Measurements from ENCODE around the gene HIP1R.
A peak's percentile ranks its signal among the peaks of the same experiment; 100 is the strongest.
"Not testable (repeated sequence)": the region's sequence is repeated elsewhere in the genome, so short reads cannot be mapped to it uniquely, and the experiment has no call there.

Gene HIP1R

DNA sequence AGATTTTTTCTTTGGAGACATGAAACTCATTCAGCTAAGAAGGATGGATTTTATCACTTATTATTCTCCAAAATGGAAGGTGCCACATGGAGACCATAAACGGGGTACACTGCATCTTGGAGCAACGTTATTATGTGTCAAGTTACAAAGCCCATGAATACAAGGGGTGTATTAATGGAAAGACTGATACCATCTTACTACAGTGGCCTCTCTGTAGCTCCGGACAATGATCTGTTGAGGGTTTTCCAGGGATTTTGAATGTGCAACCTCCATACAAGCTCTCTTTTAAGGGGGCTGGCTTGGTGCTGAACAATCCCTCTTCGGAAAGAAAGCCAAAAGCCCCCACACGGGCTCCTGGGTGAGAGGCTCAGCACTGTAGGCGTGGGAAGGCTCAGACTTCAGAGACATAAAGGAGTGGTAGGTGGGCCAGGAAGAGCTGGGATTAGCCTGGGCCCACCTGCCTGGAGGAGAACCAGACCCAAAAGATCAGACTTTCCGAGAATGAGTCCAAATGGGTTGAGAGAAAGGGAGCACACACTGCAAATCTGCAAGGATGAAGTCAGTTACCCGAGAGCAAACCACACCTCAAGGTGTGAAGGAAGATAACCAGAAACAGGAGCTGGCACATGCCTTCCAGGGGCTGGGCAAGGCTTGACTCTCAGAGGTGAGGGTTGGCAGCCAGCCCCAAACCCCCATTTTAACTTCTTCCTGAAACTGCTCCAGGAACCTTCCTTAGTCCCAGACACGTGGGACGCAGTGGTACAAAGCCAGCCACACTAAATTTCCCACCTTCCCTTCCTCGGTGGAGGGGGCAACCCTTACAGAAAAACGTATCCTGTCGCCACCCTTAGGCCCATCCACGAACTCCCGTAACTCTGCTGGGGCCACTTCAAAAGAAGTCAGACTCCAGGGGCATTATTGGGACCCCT, 59.2 kb downstream of the HIP1R start:
- no peak for DNase-seq

DNA sequence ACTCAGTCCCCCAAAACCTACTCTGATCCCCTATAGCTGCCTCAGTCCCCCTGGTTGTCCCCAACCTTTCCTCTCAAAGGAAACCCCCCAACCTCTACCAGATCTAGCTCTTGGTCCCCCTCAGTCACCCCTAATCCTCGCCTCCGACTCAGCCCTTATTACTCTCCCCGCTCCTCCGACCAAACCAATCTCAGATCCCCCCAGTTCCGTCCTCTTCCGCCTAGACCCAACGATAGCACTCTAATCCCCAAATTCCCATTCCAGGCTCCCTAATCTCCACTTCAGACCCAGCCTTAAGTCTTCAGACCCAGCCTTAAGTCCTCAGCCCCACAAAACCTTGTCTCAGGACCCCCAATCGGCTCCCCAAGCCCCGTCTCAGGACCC, 60.1 kb downstream of the HIP1R start:
- no peak for DNase-seq

GRCh38 chr12:122895704-122896636, 60.7 kb downstream of the HIP1R start, which contains the start of gene VPS37B:
VPS37B (minus strand) TSS chr12:122896124; CDS start chr12:122896062, 62 bp downstream.
- DNase-seq = no peak

GRCh38 chr12:122896662-122897061, 61.4 kb downstream of the HIP1R start:
- no peak for DNase-seq

- no peak for DNase-seq
These were observed 64.6 kb downstream of the HIP1R start for GRCh38 chr12:122899887-122900286.

DNA sequence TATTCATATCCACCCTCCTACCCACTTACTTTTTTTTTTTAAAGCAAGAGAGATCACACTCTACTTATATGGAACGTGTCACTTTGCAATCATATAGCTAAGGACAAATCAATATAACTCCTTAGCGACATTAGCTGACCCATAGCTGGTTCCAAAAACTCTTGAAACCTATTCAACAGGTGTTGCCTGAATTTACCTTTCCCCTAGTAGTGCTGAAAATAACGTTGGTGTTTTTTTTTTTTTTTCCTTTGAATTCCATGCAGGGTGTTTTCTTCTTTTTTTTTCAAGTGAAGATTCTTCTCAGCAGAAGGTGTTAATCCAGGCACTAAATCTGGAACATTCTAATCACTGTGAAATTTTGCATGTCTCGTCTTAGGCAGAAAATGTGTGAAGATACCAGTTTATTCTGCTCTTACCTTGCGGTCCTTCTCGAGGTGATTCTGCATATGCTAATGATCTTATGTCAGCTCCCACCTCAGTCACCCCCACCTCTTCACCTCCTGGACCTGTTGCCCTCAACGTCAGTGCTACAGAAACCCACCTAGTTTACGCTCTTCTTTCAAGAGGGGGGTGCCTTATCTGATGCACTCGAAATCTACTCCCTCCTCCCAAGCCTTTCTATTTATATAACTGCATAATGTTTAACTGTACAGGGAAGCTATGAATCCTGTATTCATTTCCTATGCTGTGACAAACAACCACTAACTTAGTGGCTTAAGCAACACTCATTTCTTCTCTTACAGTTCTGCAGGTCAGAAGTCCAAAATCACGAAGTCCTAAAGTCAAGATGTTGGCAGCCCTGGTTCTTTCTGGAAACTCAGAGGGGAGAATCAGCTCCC, 67.8 kb downstream of the HIP1R start:
- DNase-seq = no peak

- no peak for DNase-seq
These were observed 68.4 kb downstream of the HIP1R start for GRCh38 chr12:122903693-122904034.

DNA sequence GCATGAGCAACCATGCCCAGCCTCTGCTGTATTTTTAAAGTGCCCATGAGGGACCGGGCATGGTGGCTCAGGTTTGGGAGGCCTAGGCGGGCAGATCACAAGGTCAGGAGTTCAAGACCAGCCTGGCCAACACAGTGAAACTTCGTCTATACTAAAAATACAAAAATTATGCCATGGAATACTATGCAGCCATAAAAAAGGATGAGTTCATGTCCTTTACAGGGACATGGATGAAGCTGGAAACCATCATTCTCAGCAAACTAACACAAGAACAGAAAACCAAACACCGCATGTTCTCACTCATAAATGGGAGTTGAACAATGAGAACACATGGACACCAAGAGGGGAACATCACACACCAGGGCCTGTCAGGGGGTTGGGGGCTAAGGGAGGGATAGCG, 70.0 kb downstream of the HIP1R start:
- DNase-seq = not testable (repeated sequence)

- DNase-seq = no peak
These were observed 73.7 kb downstream of the HIP1R start for GRCh38 chr12:122908915-122909314.

GRCh38 chr12:122909442-122910288, 74.4 kb downstream of the HIP1R start:
- peak; percentile 24 for DNase-seq
